IMR-90 (cell line): ENCODE results near the gene LINC00237. TPM values are rescaled to one million over a fixed set of nuclear protein-coding genes. Genes with fewer than 3 reads are reported as not detected.

Experiments used
- ATAC-seq: fragments of 200-7000 bp; cut with Tn5 transposase; 2 replicates; pipeline ENCODE4 v1.9.1; 2020; ENCODE audit warnings: low read depth, mild to moderate bottlenecking, moderate library complexity
- BruUV-seq: library from RNA; stranded (reverse); fragments of 400-500 nt; replicated peaks from 2 replicates; lab custom pipeline; 2021; lab: Mats Ljungman, UMichigan
- CTCF ChIA-PET: fragments of 300-600 bp; formaldehyde crosslinking; extraction: SDS; loops from one replicate; lab custom pipeline; 2021; ENCODE audit warnings: antibody characterized with exemption; lab: Yijun Ruan, JAX
- POLR2A ChIA-PET: fragments of 300-600 bp; sonication (Branson Sonifier 250); formaldehyde crosslinking; loops from one replicate; lab custom pipeline; 2022; ENCODE audit warnings: antibody characterized with exemption; ENCODE audit not compliant: unreplicated experiment; lab: Charles Lee
- DNase-seq: peaks from one replicate; pipeline ENCODE4 v3.0.0; 2013
- H2AFZ ChIP-seq: replicated peaks from 2 replicates; pipeline ENCODE3; 2013; ENCODE audit warnings: low read length, mild to moderate bottlenecking; ENCODE audit not compliant: poor library complexity
- H2AK5ac ChIP-seq: 2 replicates; pipeline ENCODE4 v1.6.1; 2013; ENCODE audit warnings: low read depth, low read length, inconsistent platforms
- H2AK9ac ChIP-seq: replicated peaks from 2 replicates; pipeline ENCODE3; 2013; ENCODE audit warnings: mild to moderate bottlenecking, low read depth, low read length, moderate library complexity; ENCODE audit not compliant: poor library complexity
- H2BK120ac ChIP-seq: 2 replicates; pipeline ENCODE4 v1.6.1; 2013; ENCODE audit warnings: low read depth, low read length, inconsistent platforms
- H2BK15ac ChIP-seq: 3 replicates; pipeline ENCODE4 v1.6.1; 2013; ENCODE audit warnings: low read depth, low read length, inconsistent platforms
- H2BK20ac ChIP-seq: 2 replicates; pipeline ENCODE4 v1.6.1; 2013; ENCODE audit warnings: low read depth, mild to moderate bottlenecking, inconsistent platforms, low read length, moderate library complexity
- H2BK5ac ChIP-seq: 2 replicates; pipeline ENCODE4 v1.6.1; 2013; ENCODE audit warnings: mild to moderate bottlenecking, low read depth, low read length, inconsistent platforms; ENCODE audit not compliant: poor library complexity, severe bottlenecking
- H3K14ac ChIP-seq: replicated peaks from 2 replicates; pipeline ENCODE4 v1.6.1; 2013; ENCODE audit warnings: low read depth, low read length, inconsistent platforms
- H3K18ac ChIP-seq: 2 replicates; pipeline ENCODE4 v1.6.1; 2013; ENCODE audit warnings: low read depth, low read length, control low read depth
- H3K23ac ChIP-seq: 2 replicates; pipeline ENCODE4 v1.6.1; 2013; ENCODE audit warnings: low read depth, low read length, inconsistent platforms
- H3K27ac ChIP-seq: 2 replicates; pipeline ENCODE4 v1.5.1; 2013; ENCODE audit warnings: mild to moderate bottlenecking, control low read depth, low read length; ENCODE audit not compliant: insufficient read depth
- H3K27me3 ChIP-seq: 2 replicates; pipeline ENCODE4 v1.6.1; 2013; ENCODE audit warnings: low read length; ENCODE audit not compliant: control insufficient read depth, insufficient read depth
- H3K36me3 ChIP-seq: 2 replicates; pipeline ENCODE4 v1.6.1; 2013; ENCODE audit warnings: low read length, mixed read lengths; ENCODE audit not compliant: control insufficient read depth, insufficient read depth
- H3K4ac ChIP-seq: 2 replicates; pipeline ENCODE4 v1.6.1; 2013; ENCODE audit warnings: low read depth, low read length, inconsistent platforms
- H3K4me1 ChIP-seq: 2 replicates; pipeline ENCODE4 v1.6.1; 2013; ENCODE audit warnings: low read length, mixed read lengths; ENCODE audit not compliant: control insufficient read depth, insufficient read depth
- H3K4me2 ChIP-seq: 2 replicates; pipeline ENCODE4 v1.6.1; 2013; ENCODE audit warnings: low read depth, mild to moderate bottlenecking, control low read depth, low read length, moderate library complexity
- H3K4me3 ChIP-seq: 2 replicates; pipeline ENCODE4 v1.5.1; 2013; ENCODE audit warnings: low read depth, mild to moderate bottlenecking, control low read depth, low read length, moderate library complexity; ENCODE audit not compliant: insufficient read depth
- H3K56ac ChIP-seq: 2 replicates; pipeline ENCODE4 v1.6.1; 2013; ENCODE audit warnings: low read length, inconsistent platforms; ENCODE audit not compliant: insufficient read depth; ENCODE audit errors: extremely low read depth
- H3K79me1 ChIP-seq, 2 experiments: 2 replicates each; pipeline ENCODE4 v1.6.1; 2013; ENCODE audit warnings: low read length in 2 of 2, inconsistent platforms in 1 of 2, low read depth in 1 of 2
- H3K9ac ChIP-seq: 2 replicates; pipeline ENCODE4 v1.6.1; 2013; ENCODE audit warnings: low read depth, low read length, control low read depth
- H3K9me1 ChIP-seq: 2 replicates; pipeline ENCODE4 v1.6.1; 2013; ENCODE audit warnings: low read length, inconsistent platforms; ENCODE audit not compliant: insufficient read depth
- H3K9me3 ChIP-seq: 2 replicates; pipeline ENCODE4 v1.6.1; 2013; ENCODE audit warnings: low read length; ENCODE audit not compliant: control insufficient read depth, insufficient read depth
- H4K20me1 ChIP-seq: 2 replicates; pipeline ENCODE4 v1.6.1; 2013; ENCODE audit warnings: low read length, inconsistent platforms; ENCODE audit not compliant: insufficient read depth
- H4K5ac ChIP-seq: 2 replicates; pipeline ENCODE4 v1.6.1; 2013; ENCODE audit warnings: mild to moderate bottlenecking, low read depth, low read length, control low read depth
- H4K8ac ChIP-seq, 2 experiments: 2 replicates each; pipeline ENCODE4 v1.6.1; 2013; ENCODE audit warnings: low read depth in 2 of 2, low read length in 2 of 2, control low read depth in 1 of 2, inconsistent platforms in 1 of 2
- H4K91ac ChIP-seq: 2 replicates; pipeline ENCODE4 v1.6.1; 2013; ENCODE audit warnings: low read depth, low read length, inconsistent platforms; ENCODE audit not compliant: insufficient read depth
- MAFK ChIP-seq: IDR thresholded peaks from 2 replicates; pipeline ENCODE4 v1.6.1; 2012; ENCODE audit warnings: low read depth, low read length, improper control_type of control experiment
- MXI1 ChIP-seq: IDR thresholded peaks from 2 replicates; pipeline ENCODE4 v1.6.1; 2012; ENCODE audit warnings: low read depth, mild to moderate bottlenecking, low read length, moderate library complexity, borderline replicate concordance
- WGBS, 2 experiments: methylation state at CpG; one replicate each; pipeline versions ENCODE4 v1.1.5 to v1.1.7; 2013; ENCODE audit warnings: missing lambda C conversion rate in 2 of 2; ENCODE audit not compliant: insufficient read length in 1 of 2; ENCODE audit errors: extremely low coverage in 2 of 2; 5-methylcytosine and 5-hydroxymethylcytosine counted together
- dilution Hi-C: fragments of 300-500 bp; cut with HindIII; formaldehyde crosslinking; loops from one replicate; pipeline ENCODE4 v1.14.3; 2018; ENCODE audit warnings: low sequenced_read_pairs; ENCODE audit not compliant: unreplicated experiment
- in situ Hi-C: fragments of 300-500 bp; cut with MboI; formaldehyde crosslinking; loops from 3 replicates; pipeline ENCODE4 v1.14.3; 2019; ENCODE audit warnings: low sequenced_read_pairs, inconsistent platforms, mixed read lengths
- intact Hi-C: fragments of 100-400 bp; cut with micrococcal nuclease; formaldehyde crosslinking; loops from 2 replicates; pipeline ENCODE4 v1.10.0; 2022
- polyA plus RNA-seq, 3 experiments: library from polyadenylated mRNA; depleted of rRNA; stranded (reverse); fragments of >200 nt; gene quantifications; 2 replicates each; pipeline ENCODE4 v1.2.3, GENCODE V29; 2012; ENCODE audit warnings: low replicate concordance in 1 of 3
- total RNA-seq: library from RNA; depleted of rRNA; stranded (reverse); fragments of >200 nt; gene quantifications from 2 replicates; pipeline ENCODE4 v1.2.3, GENCODE V29; 2012

Gene LINC00237
- total and polyA plus RNA-seq, 2 of the 4 experiments (the other 2 are of a cell fraction), result not detected

- Histone ChIP-seq H3K4me1 (peaks cover 5% of the 10 kb centered on the region), H3K36me3 (peaks cover 2% of the 10 kb centered on the region; the same call in 1 of the 2 replicates), H3K9ac (no peak overlapping the region), H4K20me1 (no peaks in the 10 kb centered on the region), H2AK5ac (no peak overlapping the region), H4K91ac (no peak overlapping the region), H2BK20ac (no peak overlapping the region), H3K4me2 (no peak overlapping the region), H2BK120ac (no peak overlapping the region), H2AFZ (no peak overlapping the region), H3K4me3 (no peak overlapping the region), H3K56ac (no peak overlapping the region), H3K27ac (no peak overlapping the region), H3K18ac (no peak overlapping the region), H3K27me3 (no peaks in the 10 kb centered on the region), H3K79me1 (no peaks in the 10 kb centered on the region), H4K8ac (no peak overlapping the region), H3K9me3 (no peaks in the 10 kb centered on the region), H2BK5ac (no peak overlapping the region), H4K5ac (no peak overlapping the region), H3K4ac (no peak overlapping the region), H2BK15ac (no peak overlapping the region), H2AK9ac (no peak overlapping the region), H3K14ac (no peak overlapping the region), H3K23ac (no peak overlapping the region), H3K9me1 (peaks cover 8% of the 10 kb centered on the region)
- dilution Hi-C loops (no loop called here), in situ Hi-C loops (no loop called here), intact Hi-C loops (no loop called here)
- CTCF ChIA-PET, result no interaction called here
- TF ChIP-seq MXI1, result no peak
- TF ChIP-seq MAFK, result peak; percentile 73
- POLR2A ChIA-PET, result no interaction called here
- BruUV-seq, result no TSS peak
- WGBS, 2 experiments, result no CpG with 5 or more reads among the region's 5 CpGs
- ATAC-seq (no peak), DNase-seq (no peak)
Observed at GRCh38 chr20:21155268-21155667, 49.1 kb upstream of the LINC00237 start.
